Stimulated activated CD8-positive, alpha-beta memory T cell treated with anti-CD3 and anti-CD28 coated beads, Interleukin-2, amount 100 ng/mL, for 1 hour (primary cell): ENCODE results near the gene SOD3.

Source experiments
- DNase-seq, 2 donors: peaks; one replicate each; pipeline ENCODE4 v3.0.0-alpha.2; 2020; ENCODE audit warnings: low read depth in 2 of 2

Gene SOD3

GRCh38 chr4:24840826-24841543 is 45.6 kb downstream of the SOD3 start:
- no peak for DNase-seq

GRCh38 chr4:24842356-24842755 is 47.0 kb downstream of the SOD3 start:
- DNase-seq = no peak

- no peak for DNase-seq
Measured at GRCh38 chr4:24843096-24843495, 47.7 kb downstream of the SOD3 start.

GRCh38 chr4:24845132-24845531 is 49.8 kb downstream of the SOD3 start:
- DNase-seq = no peak

- no peak for DNase-seq
Measured at GRCh38 chr4:24845902-24846301, 50.5 kb downstream of the SOD3 start.

GRCh38 chr4:24846716-24847115 is 51.3 kb downstream of the SOD3 start:
- DNase-seq = no peak

- DNase-seq = no peak
Measured at GRCh38 chr4:24849351-24849750, 54.0 kb downstream of the SOD3 start.

GRCh38 chr4:24849756-24850155 is 54.4 kb downstream of the SOD3 start:
- no peak for DNase-seq
